ENCODE measurements around the gene RNU7-1. TPM values are rescaled to one million over a fixed set of nuclear protein-coding genes. Genes with fewer than 3 reads are reported as not detected.

The RNU7-1 gene
- total RNA-seq, 1 donor from 2014 or later: not detected

DNA sequence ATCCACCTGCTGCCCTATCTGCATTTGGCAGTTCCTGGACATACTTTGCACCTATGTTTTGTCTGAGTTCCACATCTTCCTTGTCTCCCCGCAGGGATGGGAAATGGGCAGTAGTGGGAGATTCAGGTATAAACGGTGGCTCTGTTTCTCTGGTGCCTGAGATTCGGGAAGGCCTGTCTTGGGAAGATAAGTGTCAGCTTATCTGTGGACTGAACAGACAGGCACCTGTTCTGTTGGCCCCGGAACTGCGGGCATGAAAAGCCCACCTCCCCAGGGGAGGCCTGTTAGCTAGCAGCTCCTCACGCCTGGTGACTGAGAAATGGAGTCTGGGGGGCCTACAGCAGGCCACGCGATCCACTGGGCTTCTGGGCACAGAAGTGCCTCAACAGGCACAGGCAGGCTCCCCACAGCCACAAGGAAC, 21.0 kb downstream of the RNU7-1 start:
- peaks cover 35% of the 10 kb centered on the region for H3K4me1 Mint-ChIP-seq (ENCODE audit: unreplicated experiment)
- DNase-seq (ENCODE audit: low spot score): no peak
- no peak overlapping the region for H3K4me3 Mint-ChIP-seq (ENCODE audit: unreplicated experiment)
- TF ChIP-seq, protein P1, sequence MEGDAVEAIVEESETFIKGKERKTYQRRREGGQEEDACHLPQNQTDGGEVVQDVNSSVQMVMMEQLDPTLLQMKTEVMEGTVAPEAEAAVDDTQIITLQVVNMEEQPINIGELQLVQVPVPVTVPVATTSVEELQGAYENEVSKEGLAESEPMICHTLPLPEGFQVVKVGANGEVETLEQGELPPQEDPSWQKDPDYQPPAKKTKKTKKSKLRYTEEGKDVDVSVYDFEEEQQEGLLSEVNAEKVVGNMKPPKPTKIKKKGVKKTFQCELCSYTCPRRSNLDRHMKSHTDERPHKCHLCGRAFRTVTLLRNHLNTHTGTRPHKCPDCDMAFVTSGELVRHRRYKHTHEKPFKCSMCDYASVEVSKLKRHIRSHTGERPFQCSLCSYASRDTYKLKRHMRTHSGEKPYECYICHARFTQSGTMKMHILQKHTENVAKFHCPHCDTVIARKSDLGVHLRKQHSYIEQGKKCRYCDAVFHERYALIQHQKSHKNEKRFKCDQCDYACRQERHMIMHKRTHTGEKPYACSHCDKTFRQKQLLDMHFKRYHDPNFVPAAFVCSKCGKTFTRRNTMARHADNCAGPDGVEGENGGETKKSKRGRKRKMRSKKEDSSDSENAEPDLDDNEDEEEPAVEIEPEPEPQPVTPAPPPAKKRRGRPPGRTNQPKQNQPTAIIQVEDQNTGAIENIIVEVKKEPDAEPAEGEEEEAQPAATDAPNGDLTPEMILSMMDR (IDR thresholded peaks at IDR 0.05; ENCODE audit: unreplicated experiment): no peak
- peaks cover 12% of the 10 kb centered on the region for H3K27me3 Mint-ChIP-seq (ENCODE audit: unreplicated experiment)
- H3K36me3 Mint-ChIP-seq (ENCODE audit: low read depth, unreplicated experiment): peaks cover 27% of the 10 kb centered on the region
- H3K27ac Mint-ChIP-seq (ENCODE audit: unreplicated experiment): no peak overlapping the region
- no peaks in the 10 kb centered on the region for H3K9me3 Mint-ChIP-seq (ENCODE audit: unreplicated experiment)

DNA sequence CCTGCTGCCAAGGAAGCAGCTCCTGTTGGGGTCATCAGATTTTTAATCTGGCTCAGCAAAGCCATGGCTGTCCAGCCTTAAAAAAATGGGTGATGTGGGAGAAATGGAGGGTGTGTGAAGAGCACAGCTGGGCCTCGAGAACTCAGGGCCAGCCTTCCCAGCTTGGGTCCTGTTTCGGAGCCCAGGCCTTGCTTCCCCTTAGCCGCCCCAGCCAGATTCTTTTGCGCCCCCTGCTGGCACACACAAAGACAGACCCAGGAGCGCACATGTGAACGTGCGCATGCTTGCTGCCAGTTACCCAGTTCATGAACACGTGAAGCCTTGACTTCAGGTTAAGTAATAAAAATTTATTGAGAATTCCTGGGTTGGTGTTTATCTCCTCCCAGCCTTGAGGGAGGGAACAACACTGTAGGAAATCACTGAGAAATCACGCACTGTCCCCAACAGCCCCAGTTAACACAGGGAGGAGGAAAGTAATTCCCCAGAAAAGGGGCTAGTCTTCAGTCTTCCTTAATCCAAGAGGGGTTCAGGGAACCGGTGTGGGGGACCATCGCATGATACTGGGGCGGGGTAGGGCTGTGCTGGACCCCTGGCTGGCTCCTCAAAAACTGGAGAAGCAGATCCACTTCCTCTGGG, 21.5 kb downstream of the RNU7-1 start:
- peak; percentile 86 for DNase-seq (ENCODE audit: low spot score)
- H3K4me3 Mint-ChIP-seq (ENCODE audit: unreplicated experiment): peak overlapping the region; percentile 80
- peaks cover 39% of the 10 kb centered on the region for H3K4me1 Mint-ChIP-seq (ENCODE audit: unreplicated experiment)
- peak overlapping the region; percentile 77 for H3K27ac Mint-ChIP-seq (ENCODE audit: unreplicated experiment)
- peaks cover 12% of the 10 kb centered on the region for H3K27me3 Mint-ChIP-seq (ENCODE audit: unreplicated experiment)
- peaks cover 27% of the 10 kb centered on the region for H3K36me3 Mint-ChIP-seq (ENCODE audit: low read depth, unreplicated experiment)
- TF ChIP-seq, protein P1 (IDR thresholded peaks at IDR 0.05; ENCODE audit: unreplicated experiment): peak; percentile 92
- H3K9me3 Mint-ChIP-seq (ENCODE audit: unreplicated experiment): no peaks in the 10 kb centered on the region

DNA sequence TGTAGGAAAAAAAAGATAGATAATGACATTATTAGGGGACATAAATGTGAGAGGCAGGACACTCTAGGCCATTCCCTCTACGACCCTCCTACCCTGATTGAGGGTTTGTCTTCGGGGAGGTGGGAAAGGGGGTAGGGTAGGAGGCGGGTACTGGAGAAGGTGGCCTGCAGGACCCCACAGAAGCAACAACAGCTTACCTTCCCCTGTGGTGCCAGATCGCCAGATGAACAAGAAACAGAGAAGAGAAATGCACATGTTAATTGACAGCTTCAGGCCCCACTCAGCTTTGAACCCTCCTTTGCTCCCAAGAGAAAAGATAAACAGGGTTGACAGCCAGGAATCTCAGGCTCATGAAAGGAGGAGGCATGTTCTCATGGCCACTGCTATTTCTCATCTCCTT, 22.1 kb downstream of the RNU7-1 start:
- Mint-ChIP-seq H3K9me3 (ENCODE audit: unreplicated experiment) (no peaks in the 10 kb centered on the region), H3K36me3 (ENCODE audit: low read depth, unreplicated experiment) (peaks cover 27% of the 10 kb centered on the region), H3K27ac (ENCODE audit: unreplicated experiment) (peak overlapping the region; percentile 36), H3K4me1 (ENCODE audit: unreplicated experiment) (peaks cover 40% of the 10 kb centered on the region), H3K27me3 (ENCODE audit: unreplicated experiment) (peaks cover 14% of the 10 kb centered on the region), H3K4me3 (ENCODE audit: unreplicated experiment) (peak overlapping the region; percentile 80)
- TF ChIP-seq, protein P1 (IDR thresholded peaks at IDR 0.05; ENCODE audit: unreplicated experiment): no peak
- no peak for DNase-seq (ENCODE audit: low spot score)

DNA sequence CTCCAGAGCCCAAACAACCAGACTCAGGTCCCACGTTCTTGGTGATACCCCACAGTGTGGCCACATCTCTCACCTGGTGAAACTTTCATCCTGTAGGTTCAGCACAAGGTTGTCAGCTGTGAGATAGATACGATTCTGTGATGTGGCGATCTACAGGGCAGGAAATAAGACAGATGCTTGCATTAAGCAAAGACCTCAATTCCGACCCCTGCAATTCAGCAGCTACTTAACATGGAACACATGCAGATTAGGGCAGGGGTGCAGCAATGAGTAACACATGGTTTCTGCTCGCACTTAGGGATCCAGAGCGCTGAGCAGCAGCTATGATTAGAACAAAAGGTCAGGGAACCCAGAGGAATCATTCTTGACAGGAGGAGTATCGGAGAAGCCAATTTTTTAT, 22.7 kb downstream of the RNU7-1 start:
- peak overlapping the region; percentile 80 for H3K4me3 Mint-ChIP-seq (ENCODE audit: unreplicated experiment)
- DNase-seq (ENCODE audit: low spot score): no peak
- peaks cover 18% of the 10 kb centered on the region for H3K27me3 Mint-ChIP-seq (ENCODE audit: unreplicated experiment)
- H3K4me1 Mint-ChIP-seq (ENCODE audit: unreplicated experiment): peaks cover 44% of the 10 kb centered on the region
- H3K9me3 Mint-ChIP-seq (ENCODE audit: unreplicated experiment): no peaks in the 10 kb centered on the region
- peak overlapping the region; percentile 61 for H3K27ac Mint-ChIP-seq (ENCODE audit: unreplicated experiment)
- peaks cover 31% of the 10 kb centered on the region for H3K36me3 Mint-ChIP-seq (ENCODE audit: low read depth, unreplicated experiment)
- TF ChIP-seq, protein P1 (IDR thresholded peaks at IDR 0.05; ENCODE audit: unreplicated experiment): no peak

DNA sequence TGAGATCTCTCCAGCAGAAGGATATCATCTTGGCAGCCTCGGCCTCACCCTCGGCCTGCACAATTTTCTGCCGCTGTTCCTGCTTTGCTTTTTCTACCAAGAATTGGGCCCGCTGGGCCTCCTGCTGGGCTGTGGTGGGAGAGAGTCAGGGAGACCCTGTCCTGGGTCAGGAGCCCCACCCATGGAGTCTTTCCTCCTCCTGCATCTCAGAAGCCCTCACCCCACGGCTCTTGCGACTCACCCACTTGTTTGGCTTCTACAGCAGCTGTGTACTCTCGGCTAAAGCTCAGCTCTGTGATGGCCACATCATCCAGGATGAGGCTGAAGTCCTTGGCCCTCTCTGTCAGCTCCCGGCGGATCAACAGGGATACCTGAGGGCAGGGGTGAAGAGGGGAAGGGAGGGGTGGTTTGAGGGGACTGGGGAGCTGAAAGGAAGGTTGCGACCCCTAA, 24.1 kb downstream of the RNU7-1 start:
- no peak for DNase-seq (ENCODE audit: low spot score)
- Mint-ChIP-seq H3K4me3 (ENCODE audit: unreplicated experiment) (peak overlapping the region; percentile 42), H3K27me3 (ENCODE audit: unreplicated experiment) (peaks cover 21% of the 10 kb centered on the region), H3K9me3 (ENCODE audit: unreplicated experiment) (no peaks in the 10 kb centered on the region), H3K36me3 (ENCODE audit: low read depth, unreplicated experiment) (peaks cover 31% of the 10 kb centered on the region), H3K27ac (ENCODE audit: unreplicated experiment) (no peak overlapping the region), H3K4me1 (ENCODE audit: unreplicated experiment) (peaks cover 42% of the 10 kb centered on the region)
- TF ChIP-seq, protein P1 (IDR thresholded peaks at IDR 0.05; ENCODE audit: unreplicated experiment): no peak
